NCI-H748 (cell line): ENCODE data around the gene GMDS.

ENCODE experiments used
- DNase-seq: peaks from one replicate; lab custom pipeline; 2025; ENCODE audit not compliant: unreplicated experiment; lab: John Stamatoyannopoulos, UW

Gene GMDS

DNA sequence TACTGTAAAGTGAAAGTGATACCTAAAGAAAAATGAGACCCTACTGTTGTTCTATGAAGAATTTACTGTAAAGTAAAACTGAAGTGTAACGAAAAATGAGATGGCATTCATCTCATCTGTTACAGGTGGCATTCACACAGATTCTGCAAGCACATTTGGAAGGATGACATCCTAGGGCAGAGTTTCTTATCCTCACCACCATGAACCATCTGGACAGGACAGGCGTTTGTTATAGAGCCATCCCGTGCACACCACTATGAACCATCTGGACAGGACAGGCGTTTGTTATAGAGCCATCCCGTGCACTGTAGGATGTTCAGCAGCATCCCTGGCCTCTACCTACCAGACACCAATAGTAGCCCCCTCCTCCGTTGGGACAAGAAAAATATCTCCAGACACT is 294.8 kb downstream of the GMDS start:
- no peak for DNase-seq

DNA sequence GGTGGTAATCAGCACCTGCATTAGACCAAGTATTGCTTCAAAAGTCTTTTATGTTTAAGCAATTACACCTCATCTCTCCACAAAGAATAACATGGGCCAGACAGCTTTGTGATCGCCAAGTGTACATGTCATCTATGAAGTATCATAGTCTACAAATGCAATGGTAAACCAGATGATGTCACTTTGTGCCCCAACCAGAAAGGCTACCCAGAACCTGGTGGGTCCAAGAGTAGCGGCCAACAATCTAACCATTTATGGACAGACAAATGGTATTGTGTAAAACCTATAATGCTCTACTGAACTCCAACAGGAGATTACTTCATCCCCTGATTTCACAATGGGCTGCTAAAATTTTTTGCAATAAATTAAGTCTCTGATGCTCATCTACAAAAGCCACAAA is 295.9 kb downstream of the GMDS start:
- DNase-seq = no peak

- DNase-seq = no peak
Observed at GRCh38 chr6:1947922-1948321, 297.5 kb downstream of the GMDS start.

DNA sequence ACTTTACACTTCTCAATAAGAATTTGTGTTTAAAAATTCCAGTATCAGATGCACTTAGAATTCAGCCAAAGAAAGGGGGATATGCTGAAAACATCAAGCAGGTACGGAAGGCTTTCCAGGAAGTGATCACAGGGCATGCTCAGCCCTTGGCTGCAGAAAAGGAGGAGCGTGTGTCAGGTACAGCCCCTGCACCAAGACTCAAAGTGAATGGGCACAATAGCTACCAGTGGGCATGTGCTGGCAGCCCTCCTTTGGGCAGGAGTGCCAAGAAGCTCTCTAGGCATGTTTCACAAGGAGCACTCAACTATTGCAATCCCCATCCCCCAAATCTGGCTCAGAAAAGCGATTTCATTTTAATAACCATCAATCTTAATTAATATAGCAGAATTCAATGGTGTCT is 298.8 kb downstream of the GMDS start:
- no peak for DNase-seq

GRCh38 chr6:1945235-1945832 is 300.1 kb downstream of the GMDS start:
- no peak for DNase-seq

GRCh38 chr6:1942834-1943233 is 302.6 kb downstream of the GMDS start:
- no peak for DNase-seq

DNA sequence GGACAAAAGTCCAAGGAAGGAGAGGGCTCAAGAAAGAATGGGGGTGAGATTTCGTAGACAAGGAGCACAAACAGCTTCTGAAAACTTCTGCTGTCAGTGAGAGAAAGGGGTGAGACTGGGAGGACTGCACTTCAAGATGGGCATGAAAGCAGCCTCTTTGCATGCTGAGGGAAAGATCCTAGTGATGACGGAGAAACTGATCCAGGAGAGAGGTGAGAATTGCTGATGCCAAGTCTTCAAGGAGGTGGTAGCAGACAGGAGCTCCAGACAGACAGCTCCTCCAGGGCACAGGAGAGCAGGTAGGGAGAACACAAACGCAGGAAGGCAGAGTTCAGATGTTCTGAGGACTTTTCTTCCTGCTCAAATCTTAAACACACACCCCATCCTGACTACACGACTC is 303.9 kb downstream of the GMDS start:
- no peak for DNase-seq

DNA sequence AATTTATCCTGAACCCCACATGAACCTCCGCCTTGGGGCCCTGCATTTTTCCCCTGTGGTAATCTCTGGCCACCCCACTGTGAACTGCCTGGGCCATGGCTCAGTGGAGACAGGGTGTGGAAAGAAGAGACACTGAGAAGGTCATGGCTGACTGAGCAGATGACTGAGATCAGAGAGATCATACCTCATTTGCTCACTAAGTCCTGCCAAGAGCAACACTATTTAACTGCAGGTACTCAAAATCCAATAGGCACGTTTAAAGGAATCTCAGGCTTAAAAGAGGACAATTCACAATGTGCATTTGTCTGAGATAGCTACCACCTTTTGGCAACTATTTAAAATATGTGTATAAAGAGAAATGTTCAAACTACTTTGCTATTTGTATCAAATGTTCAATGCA is 305.0 kb downstream of the GMDS start:
- no peak for DNase-seq

DNA sequence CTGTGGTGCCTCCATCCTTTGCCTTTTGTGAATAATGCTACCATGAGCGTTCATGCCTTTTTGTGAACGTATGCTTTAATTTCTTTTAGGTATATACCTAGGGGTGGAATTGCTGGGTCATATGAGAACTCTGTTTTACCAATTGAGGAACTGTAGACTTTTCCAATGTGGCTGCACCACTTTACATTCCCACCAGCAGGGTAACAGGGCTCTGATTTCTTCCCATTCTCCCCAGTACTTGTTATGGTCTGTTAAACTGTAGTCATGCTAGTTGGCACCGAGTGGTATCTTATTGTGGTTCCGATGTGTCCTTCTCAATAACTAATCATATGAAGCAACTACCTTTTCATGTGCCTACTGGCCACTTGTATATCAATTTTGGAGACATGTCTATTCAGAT is 312.1 kb downstream of the GMDS start:
- DNase-seq = no peak

GRCh38 chr6:1931817-1932216 is 313.6 kb downstream of the GMDS start:
- no peak for DNase-seq

GRCh38 chr6:1930356-1930755 is 315.0 kb downstream of the GMDS start:
- no peak for DNase-seq

GRCh38 chr6:1929931-1930330 is 315.5 kb downstream of the GMDS start:
- DNase-seq = no peak

GRCh38 chr6:1925743-1926430 is 319.5 kb downstream of the GMDS start:
- no peak for DNase-seq

DNA sequence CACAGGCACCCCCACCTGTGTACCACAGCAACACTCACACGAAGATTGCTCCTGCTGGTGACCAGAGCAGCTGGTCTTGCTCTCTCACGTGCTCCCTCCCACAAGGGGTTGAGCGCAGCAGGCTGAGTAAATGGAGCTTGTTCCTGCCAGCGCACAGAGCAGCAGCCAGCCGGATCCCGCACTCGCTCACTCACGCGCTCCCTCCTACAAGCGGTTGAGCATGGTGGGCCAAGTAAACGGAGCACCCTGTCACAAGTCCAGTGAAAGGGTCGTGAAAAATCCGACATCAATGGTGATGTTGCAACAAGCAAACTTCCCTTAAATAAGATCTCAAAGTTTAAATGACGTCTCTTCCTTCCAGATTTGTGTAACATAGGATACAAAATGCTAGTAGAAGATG is 322.0 kb downstream of the GMDS start:
- DNase-seq = no peak

GRCh38 chr6:1917626-1918371 is 327.6 kb downstream of the GMDS start:
- no peak for DNase-seq

- DNase-seq = no peak
Observed at GRCh38 chr6:1916334-1917070, 328.9 kb downstream of the GMDS start.

GRCh38 chr6:1915226-1915625 is 330.2 kb downstream of the GMDS start:
- no peak for DNase-seq

DNA sequence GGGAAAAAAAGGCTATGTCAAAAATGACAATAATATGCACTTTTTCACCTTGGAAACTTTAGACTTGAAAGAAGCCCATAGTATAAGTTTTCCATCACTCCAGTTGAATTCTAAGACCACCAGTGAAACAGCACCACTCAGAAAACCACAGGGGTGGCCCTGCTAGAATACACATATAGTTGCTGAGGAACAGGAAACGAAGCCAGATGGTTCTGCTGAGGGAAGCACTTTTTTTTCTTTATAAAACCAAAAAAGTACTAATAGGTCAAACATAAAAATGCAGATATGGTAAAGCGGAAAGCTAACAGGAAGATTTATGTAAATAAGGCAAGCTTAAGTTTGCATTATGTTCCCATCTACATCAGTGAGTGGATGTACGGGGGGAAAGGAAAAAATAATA is 331.8 kb downstream of the GMDS start:
- DNase-seq = no peak

- no peak for DNase-seq
Observed at GRCh38 chr6:1912731-1913130, 332.7 kb downstream of the GMDS start.

- DNase-seq = no peak
Observed at GRCh38 chr6:1911474-1911873, 333.9 kb downstream of the GMDS start.

DNA sequence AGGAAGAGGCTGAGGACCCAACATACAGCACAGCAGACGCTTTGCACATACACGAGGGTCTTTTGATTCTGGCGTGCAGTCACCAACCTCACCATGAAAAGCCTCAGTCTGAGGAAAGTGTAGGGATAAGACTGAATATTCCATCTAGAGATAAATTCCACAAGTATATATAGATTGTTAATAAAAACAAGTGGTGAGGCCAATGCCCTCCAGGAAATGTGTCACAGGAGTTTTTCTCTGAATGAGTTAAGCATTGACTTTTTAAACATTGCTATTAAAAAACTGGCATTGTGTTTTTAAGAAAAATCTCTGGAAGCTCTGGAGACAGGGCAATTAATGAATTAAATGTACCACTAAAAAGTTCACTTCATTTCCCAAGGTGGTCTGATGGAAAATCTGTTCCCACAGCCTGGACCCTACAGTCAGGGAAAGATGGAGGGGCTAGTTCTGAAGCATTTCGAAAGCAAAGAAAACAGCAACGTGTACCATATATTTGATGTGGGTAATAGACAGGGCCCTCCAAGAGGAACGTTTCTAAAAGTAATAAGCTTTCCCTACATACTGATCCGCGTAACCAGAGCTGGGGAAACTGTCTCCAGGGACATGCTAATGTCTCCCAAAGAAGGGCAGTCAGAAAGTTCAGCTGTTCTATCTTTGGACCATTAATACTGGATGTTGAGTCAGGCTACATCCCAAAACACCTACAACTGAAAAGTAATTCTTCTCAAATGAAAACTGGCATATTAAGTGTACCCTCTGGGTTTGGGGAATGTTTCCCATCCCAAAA is 334.6 kb downstream of the GMDS start:
- no peak for DNase-seq
